Measurements from ENCODE around the gene DUSP16. TPM values are rescaled to one million over a fixed set of nuclear protein-coding genes. Genes with fewer than 3 reads are reported as not detected.

Gene DUSP16
- total and polyA plus RNA-seq, 2 of the 8 experiments (the other 6 are each of a cell fraction or from before 2014, with no cell fraction given) = 31.6 to 55.9 TPM

GRCh38 chr12:12553208-12553785 is 9.4 kb downstream of the DUSP16 start (continued):
- TF ChIP-seq GTF2F1 (IDR thresholded peaks at IDR 0.05; ENCODE audit: borderline replicate concordance, low read depth, low read length) = no peak
- no peak for TF ChIP-seq TBP (IDR thresholded peaks at IDR 0.05; ENCODE audit: low read depth, low read length)
- TF ChIP-seq YY1 (IDR thresholded peaks at IDR 0.05; ENCODE audit: low read depth, low read length) = no peak
- TF ChIP-seq ATF2 (IDR thresholded peaks at IDR 0.05; ENCODE audit: low read length) = no peak
- TF ChIP-seq EGR1 (IDR thresholded peaks at IDR 0.05; ENCODE audit: borderline replicate concordance, low read depth, low read length) = no peak
- no peak for TF ChIP-seq TAF7 (optimal IDR thresholded peaks at IDR 0.05; ENCODE audit: borderline replicate concordance, low read depth, low read length)
